ENCODE measurements around the gene PEX14.

The PEX14 gene

GRCh38 chr1:10667861-10668761 lies 193.4 kb downstream of the PEX14 start:
- DNase-seq (ENCODE audit: low read depth), result no peak

GRCh38 chr1:10669570-10669969 lies 194.8 kb downstream of the PEX14 start:
- no peak for DNase-seq (ENCODE audit: low read depth)

- DNase-seq (ENCODE audit: low read depth), result no peak
Measured at GRCh38 chr1:10670190-10670589, 195.4 kb downstream of the PEX14 start.

GRCh38 chr1:10671090-10671489 lies 196.3 kb downstream of the PEX14 start:
- DNase-seq (ENCODE audit: low read depth), result no peak

- DNase-seq (ENCODE audit: low read depth), result no peak
Measured at GRCh38 chr1:10671622-10672342, 197.0 kb downstream of the PEX14 start.

GRCh38 chr1:10672343-10673050 lies 197.7 kb downstream of the PEX14 start:
- DNase-seq (ENCODE audit: low read depth), result no peak

GRCh38 chr1:10673109-10673711 lies 198.5 kb downstream of the PEX14 start:
- DNase-seq (ENCODE audit: low read depth), result no peak

GRCh38 chr1:10674222-10674621 lies 199.5 kb downstream of the PEX14 start:
- no peak for DNase-seq (ENCODE audit: low read depth)

GRCh38 chr1:10674700-10675609 lies 200.2 kb downstream of the PEX14 start:
- no peak for DNase-seq (ENCODE audit: low read depth)

- DNase-seq (ENCODE audit: low read depth), result no peak
Measured at GRCh38 chr1:10675813-10676212, 201.1 kb downstream of the PEX14 start.

GRCh38 chr1:10676963-10677362 lies 202.2 kb downstream of the PEX14 start:
- DNase-seq (ENCODE audit: low read depth), result no peak

GRCh38 chr1:10677491-10678391 lies 203.0 kb downstream of the PEX14 start:
- no peak for DNase-seq (ENCODE audit: low read depth)

- DNase-seq (ENCODE audit: low read depth), result no peak
Measured at GRCh38 chr1:10678402-10678801, 203.7 kb downstream of the PEX14 start.

GRCh38 chr1:10678852-10679251 lies 204.1 kb downstream of the PEX14 start:
- no peak for DNase-seq (ENCODE audit: low read depth)

- DNase-seq (ENCODE audit: low read depth), result peak; percentile 91
Measured at GRCh38 chr1:10679496-10680220, 204.9 kb downstream of the PEX14 start.
